HG03175 (cell line): ENCODE data around the gene TMF1.

ENCODE experiments used
- ATAC-seq: cut with Tn5 transposase; IDR thresholded peaks from one replicate; pipeline ENCODE4 v1.9.1; 2021; ENCODE audit warnings: mild to moderate bottlenecking, moderate library complexity; ENCODE audit not compliant: unreplicated experiment

Gene TMF1

GRCh38 chr3:69081583-69082262 is 29.6 kb upstream of the TMF1 start:
- ATAC-seq = no peak

DNA sequence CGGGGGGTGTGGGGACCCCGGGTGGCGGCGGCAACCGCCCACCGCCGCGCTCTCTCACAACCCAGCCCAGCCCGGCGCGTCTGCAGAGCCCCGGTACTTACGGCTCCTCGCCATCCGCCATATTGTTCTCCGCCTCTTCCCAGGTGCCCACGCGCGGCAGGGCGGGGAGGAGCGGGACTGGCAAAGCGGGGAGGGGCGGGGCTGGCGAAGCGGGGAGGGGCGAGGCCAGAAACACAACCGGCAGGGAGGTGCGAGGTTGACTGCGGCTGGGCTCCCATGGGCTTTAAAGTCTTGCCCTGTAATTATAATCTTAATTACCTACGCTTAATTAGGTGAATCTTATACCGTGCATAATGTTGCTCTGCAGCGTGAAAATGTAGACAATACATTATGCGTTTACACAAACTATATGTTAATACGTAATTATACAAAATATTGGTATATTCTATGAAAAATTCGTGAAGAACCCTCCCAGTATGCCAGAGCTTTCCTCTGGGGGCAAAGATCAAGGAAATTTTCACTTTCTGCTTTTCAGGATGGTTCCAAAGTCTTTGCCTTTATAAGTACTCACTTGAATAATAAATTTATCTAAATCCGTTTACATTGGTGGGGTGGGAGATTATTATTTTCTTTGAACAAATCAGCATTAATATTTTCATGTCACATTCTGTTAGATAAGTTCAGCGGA is 28.2 kb upstream of the TMF1 start, which contains the start of gene UBA3:
UBA3 (minus strand) TSS at position 133 of the 688 bp plus-strand sequence; CDS start at position 121, 12 bp downstream.
- ATAC-seq = peak; percentile 47

DNA sequence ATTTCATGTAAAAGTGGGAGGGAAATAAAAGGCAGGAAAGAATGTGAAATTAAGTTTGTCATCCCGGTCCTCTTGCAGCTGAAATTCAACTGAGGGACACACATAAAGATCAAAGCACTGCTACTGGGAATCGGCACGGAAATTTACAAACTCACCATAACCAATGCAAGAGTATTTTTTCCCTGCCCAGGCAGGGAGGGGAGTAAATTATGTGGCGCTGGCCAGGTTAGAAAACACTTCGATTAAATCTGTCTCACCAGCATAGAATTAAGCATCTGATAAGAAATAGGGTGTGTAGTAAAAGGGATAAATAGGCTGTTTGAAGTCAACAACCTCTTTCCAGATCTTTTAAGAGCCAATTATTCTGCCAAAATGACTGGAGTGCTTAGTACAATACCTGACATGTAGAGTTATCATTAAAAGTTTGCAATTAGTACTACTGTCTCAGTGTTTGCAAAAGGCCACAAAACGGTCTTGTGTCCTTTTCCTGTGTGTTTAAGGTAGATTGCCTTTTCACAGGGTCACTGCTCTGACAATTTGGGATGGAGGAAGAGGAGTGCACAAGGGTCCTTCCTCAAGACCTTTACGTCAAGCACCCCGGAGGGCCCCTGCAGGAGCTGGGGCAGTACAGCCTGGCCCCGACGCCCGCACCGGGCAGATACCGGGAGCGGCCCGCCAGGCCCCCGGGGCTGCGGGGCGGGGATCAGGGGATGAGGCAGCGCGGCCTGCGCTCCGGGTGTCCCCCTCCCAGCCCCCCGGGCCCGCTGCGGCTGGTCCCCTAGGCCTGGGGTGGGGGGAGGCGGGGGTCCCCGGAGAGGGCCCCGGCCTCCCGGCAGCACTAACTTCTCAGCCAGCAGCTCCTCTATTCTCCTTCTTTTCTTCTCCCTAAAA is 27.4 kb upstream of the TMF1 start:
- ATAC-seq = peak; percentile 12

GRCh38 chr3:69072928-69073327 is 20.8 kb upstream of the TMF1 start:
- no peak for ATAC-seq

DNA sequence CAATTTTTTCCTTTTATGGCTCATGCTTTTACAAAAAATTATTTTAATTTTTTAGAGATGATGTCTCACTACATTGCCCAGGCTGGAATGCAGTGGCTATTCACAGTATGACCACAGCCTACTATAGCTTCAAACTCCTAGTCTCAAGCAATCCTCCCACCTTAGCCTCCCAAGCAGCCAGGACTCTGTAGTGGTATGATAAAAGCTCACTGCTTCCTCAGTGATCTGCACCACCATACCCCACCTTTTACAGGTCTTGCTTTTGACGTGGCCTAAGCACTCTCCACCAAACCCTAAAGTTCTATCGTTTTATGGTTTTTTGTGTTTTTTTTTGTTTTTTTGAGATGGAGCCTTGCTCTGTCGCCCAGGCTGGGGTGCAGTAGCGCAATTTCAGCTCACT is 14.0 kb upstream of the TMF1 start:
- no peak for ATAC-seq

GRCh38 chr3:69065318-69065964 is 13.3 kb upstream of the TMF1 start:
- no peak for ATAC-seq

DNA sequence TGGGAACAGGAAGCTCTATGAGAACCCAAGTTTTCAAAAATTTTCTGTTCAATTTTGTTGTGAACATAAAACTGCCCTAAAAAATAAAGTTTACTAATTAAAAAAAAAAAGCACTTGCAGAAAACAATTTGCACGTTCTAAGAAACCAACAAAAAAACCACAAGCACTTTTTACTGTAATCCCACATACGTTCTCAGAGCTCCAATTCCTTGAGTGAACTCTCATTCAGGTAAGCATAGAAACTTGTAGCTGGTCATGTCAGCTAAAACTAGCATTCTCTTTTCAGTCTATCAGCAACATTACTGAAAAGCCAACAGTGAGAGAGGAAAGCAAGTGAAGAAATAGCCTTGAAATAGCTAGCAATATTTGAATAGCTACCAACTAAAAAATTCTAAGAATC is 11.5 kb upstream of the TMF1 start:
- no peak for ATAC-seq

DNA sequence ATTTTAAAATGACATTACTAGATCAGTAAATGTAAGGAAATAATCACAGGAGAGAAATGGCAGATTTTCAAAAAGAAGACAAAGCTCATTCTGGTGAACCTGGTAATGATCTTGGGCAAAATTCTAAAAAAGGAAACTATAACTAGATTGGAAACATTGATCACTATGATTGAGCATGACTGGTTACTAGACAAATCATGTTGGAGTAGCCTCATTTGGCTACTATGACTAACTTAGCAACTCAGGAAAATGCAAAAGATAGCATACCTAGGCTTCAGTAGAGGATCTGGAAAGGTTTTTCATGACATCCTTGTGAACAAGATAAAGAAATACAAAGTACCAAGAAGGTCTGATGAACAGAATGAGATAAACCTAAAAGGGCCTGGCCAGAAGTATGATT is 7.6 kb upstream of the TMF1 start:
- no peak for ATAC-seq

GRCh38 chr3:69058947-69059224 is 6.8 kb upstream of the TMF1 start:
- no peak for ATAC-seq

- ATAC-seq = peak; percentile 99
Measured at GRCh38 chr3:69058180-69058946, 6.2 kb upstream of the TMF1 start.

DNA sequence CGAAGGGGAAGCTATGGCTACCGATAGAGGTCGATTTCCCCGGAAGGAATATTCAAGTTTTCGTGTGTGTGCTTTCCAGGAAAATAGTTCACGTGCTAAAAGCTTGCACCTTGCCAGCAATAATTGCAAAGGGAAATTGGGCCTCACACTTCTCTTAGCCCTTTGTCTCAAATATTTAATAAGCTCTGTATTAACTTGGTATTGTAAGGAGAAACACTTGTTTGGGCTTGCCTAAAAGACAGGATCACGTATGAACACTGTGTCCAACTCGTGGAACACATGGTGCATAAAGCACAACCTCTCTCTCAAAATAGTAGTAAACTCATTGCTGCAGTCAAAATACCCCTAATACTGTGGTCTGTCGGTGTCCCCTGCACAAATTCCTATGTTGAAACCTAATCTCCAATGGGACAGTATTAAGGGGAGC is 352 bp upstream of the TMF1 start:
- no peak for ATAC-seq

- ATAC-seq = no peak
Measured at GRCh38 chr3:69048990-69049389, 3.1 kb downstream of the TMF1 start.

DNA sequence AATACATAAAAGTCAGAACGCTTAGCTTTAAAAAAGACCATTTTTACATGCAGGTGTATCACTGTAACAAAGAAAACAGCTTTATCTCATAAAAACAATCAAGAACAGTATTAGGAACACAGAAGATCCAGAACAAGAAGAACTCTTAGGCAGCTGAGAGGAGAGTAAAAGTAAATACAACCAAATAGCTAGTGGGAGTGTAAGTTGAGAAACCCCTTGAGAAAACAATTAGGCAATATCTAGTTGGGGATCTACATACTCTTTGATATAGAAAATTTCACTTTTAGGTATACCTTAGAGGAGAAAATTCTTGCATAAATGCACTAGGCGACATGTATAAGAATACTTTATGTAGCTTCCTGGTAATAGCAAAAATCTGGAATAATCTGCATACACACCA is 7.5 kb downstream of the TMF1 start:
- ATAC-seq = no peak

DNA sequence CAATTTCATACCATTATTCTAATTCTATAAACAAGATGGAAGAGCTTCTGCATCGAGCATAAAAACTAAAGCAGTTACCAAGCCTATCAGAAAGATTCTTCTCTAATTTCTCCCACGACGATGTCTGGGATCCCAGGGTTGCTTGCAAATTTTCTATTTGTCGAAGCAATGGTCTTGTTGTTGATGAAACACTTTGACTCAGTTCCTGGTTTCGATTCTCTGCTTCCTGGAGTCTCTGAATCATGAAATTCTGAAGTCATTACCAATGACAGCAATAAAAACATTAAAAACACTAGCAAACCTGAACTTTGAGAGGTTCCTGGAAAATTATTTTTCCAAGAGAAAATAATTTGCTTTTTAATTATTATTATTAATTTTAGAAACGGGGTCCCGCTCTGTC is 18.7 kb downstream of the TMF1 start:
- no peak for ATAC-seq

DNA sequence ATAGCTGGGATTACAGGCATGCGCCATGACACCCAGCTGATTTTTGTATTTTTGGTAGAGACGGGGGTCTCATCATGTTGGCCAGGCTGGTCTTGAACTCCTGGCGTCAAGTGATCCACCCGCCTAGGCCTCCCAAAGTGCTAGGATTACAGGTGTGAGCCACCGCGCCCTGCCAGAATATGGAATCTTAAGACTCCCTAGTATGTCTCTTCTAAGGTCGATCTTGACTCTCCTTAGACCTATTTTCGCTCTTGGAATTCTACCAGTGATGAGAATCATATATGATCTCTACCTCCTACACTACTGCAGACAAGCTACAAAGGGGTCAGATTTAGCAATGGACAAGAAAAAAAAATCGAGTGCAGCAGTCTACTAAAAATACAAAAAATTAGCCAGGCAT is 19.4 kb downstream of the TMF1 start:
- no peak for ATAC-seq

- ATAC-seq = no peak
Measured at GRCh38 chr3:69032142-69032541, 20.0 kb downstream of the TMF1 start.

GRCh38 chr3:69031635-69032034 is 20.5 kb downstream of the TMF1 start:
- no peak for ATAC-seq

DNA sequence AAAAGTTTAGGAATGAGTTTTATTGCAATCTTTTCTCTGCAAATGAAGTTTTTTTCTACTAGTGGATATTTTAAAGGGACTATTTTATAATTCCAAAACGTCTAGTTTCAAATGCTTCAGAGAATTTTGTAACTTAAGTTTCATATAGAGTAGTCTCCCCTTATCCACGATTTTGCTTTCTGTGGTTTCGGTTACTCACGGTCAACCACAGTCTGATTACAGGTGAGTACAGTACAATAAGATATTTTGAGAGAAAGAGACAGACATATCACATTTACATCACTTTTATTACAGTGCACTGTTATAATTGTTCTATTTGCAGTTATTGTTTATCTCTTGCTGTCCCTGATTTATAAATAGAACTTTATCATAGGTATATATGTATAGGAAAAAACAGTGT is 31.3 kb downstream of the TMF1 start:
- ATAC-seq = no peak

- ATAC-seq = no peak
Measured at GRCh38 chr3:69020424-69020823, 31.7 kb downstream of the TMF1 start.

GRCh38 chr3:69016901-69017300 is 35.2 kb downstream of the TMF1 start:
- ATAC-seq = no peak

GRCh38 chr3:69016102-69016501 is 36.0 kb downstream of the TMF1 start:
- ATAC-seq = no peak
